AG04450 (cell line): ENCODE results near the gene FAM229A. TPM values are rescaled to one million over a fixed set of nuclear protein-coding genes. Genes with fewer than 3 reads are reported as not detected.

Source experiments
- CTCF ChIA-PET: fragments of 300-600, 350-600 bp; formaldehyde crosslinking; extraction: SDS; loops from one replicate; lab custom pipeline; 2022; ENCODE audit warnings: antibody characterized with exemption, inconsistent platforms; lab: Charles Lee
- POLR2A ChIA-PET: fragments of 350-600 bp; formaldehyde crosslinking; extraction: SDS; loops from one replicate; lab custom pipeline; 2021; ENCODE audit warnings: antibody characterized with exemption, inconsistent platforms; lab: Yijun Ruan, JAX
- DNase-seq: peaks from one replicate; pipeline ENCODE4 v3.0.0-alpha.2; 2011; ENCODE audit warnings: low read depth, low spot score
- H3K27ac ChIP-seq: one replicate; pipeline ENCODE4 v1.5.1; 2012; ENCODE audit warnings: low read depth, low read length, control low read depth
- H3K27me3 ChIP-seq: one replicate; pipeline ENCODE4 v1.6.0; 2012; ENCODE audit warnings: low read length; ENCODE audit not compliant: control insufficient read depth, insufficient read depth
- H3K4me3 ChIP-seq: 2 replicates; pipeline ENCODE4 v1.5.1; 2011; ENCODE audit warnings: mild to moderate bottlenecking, low read depth, low read length, control low read depth
- H3K9me3 ChIP-seq: 2 replicates; pipeline ENCODE4 v1.5.1; 2012; ENCODE audit warnings: low read length; ENCODE audit not compliant: control insufficient read depth, insufficient read depth
- polyA minus RNA-seq: library from RNA; depleted of rRNA, polyadenylated mRNA; stranded (reverse); fragments of >200 nt; gene quantifications from 2 replicates; pipeline ENCODE4 v1.2.3, GENCODE V29; 2011; rRNA and poly(A)+ RNA removed
- polyA plus RNA-seq: library from polyadenylated mRNA; depleted of rRNA; stranded (reverse); fragments of >200 nt; gene quantifications from 2 replicates; pipeline ENCODE4 v1.2.3, GENCODE V29; 2011; rRNA removed
- TF ChIP-seq, protein P1 (sequence below): IDR thresholded peaks from 2 replicates; pipeline ENCODE4 v1.5.1; 2011; ENCODE audit warnings: low read depth, low read length, control low read depth, inconsistent platforms

FAM229A gene, protein sequence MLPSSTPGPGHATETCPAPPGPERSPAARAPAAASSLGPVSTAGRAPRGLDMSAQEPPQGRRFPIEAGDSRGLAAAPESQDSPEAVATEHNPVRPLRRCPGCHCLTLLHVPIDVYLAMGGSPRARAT
- 1.4 and 1.6 TPM in 2 replicates for polyA plus RNA-seq
- polyA minus RNA-seq = 2.1 and 2.3 TPM in 2 replicates

DNA sequence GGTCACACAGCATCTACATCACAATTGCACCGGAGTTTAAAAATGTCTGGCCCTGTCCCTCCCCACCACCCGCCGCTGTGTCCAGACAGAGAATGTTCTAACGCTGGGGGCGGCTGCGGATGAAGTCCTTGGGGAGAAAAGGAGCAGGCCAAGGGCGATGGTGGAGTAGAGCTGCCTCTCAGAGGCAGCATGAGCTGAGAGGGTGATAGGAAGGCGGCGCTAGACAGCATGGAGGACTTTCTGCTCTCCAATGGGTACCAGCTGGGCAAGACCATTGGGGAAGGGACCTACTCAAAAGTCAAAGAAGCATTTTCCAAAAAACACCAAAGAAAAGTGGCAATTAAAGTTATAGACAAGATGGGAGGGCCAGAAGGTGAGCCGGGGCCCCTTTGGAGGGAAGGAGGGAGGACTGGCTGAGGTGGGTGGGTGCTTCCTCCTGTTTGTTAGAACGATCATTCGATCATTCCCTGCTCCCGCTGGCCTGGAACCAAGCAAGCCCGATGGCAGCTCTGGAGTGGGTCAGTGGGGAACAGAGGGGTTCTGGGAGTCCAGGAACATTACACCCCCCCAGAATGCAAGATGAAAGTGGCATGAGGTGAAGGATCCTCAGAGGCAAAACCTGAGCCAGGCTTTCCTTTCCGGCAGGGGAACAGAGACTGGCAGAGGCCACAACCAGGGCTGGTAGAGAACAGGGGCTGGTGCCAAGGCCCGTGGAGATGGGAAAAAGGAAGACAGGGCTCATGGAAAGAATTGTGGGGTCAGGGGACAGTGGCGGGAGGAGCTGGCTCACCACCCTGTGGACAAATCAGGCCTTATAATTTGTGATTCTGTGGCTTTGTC is at the start of gene FAM229A, which contains the start of gene TSSK3:
TSS of gene FAM229A (minus strand) at position 12 of the 840 bp plus-strand sequence. CDS start 394 bp downstream, outside the sequence.
TSS of gene TSSK3 (plus strand) at position 66 of the 840 bp plus-strand sequence. CDS start at position 229, 163 bp downstream.
- H3K27ac ChIP-seq = peak within 1 kb of the TSS; percentile 11
- DNase-seq = no peak
- TF ChIP-seq, protein P1, sequence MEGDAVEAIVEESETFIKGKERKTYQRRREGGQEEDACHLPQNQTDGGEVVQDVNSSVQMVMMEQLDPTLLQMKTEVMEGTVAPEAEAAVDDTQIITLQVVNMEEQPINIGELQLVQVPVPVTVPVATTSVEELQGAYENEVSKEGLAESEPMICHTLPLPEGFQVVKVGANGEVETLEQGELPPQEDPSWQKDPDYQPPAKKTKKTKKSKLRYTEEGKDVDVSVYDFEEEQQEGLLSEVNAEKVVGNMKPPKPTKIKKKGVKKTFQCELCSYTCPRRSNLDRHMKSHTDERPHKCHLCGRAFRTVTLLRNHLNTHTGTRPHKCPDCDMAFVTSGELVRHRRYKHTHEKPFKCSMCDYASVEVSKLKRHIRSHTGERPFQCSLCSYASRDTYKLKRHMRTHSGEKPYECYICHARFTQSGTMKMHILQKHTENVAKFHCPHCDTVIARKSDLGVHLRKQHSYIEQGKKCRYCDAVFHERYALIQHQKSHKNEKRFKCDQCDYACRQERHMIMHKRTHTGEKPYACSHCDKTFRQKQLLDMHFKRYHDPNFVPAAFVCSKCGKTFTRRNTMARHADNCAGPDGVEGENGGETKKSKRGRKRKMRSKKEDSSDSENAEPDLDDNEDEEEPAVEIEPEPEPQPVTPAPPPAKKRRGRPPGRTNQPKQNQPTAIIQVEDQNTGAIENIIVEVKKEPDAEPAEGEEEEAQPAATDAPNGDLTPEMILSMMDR = no peak
- H3K4me3 ChIP-seq = peak within 1 kb of the TSS; percentile 39
- no peaks in the 10 kb centered on the region for H3K9me3 ChIP-seq
- CTCF ChIA-PET = interaction anchor here (0.7 kb wide), 1 partner anchor 139 kb away, joined by 9 read pairs; no protein-coding TSS in a partner anchor
- POLR2A ChIA-PET = interaction anchor here (0.6 to 1.7 kb wide), 3 partner anchors 12 to 1332 kb away, joined by 3 to 5 read pairs (median 3); partner anchors contain the start of gene MARCKSL1
- no peaks in the 10 kb centered on the region for H3K27me3 ChIP-seq

DNA sequence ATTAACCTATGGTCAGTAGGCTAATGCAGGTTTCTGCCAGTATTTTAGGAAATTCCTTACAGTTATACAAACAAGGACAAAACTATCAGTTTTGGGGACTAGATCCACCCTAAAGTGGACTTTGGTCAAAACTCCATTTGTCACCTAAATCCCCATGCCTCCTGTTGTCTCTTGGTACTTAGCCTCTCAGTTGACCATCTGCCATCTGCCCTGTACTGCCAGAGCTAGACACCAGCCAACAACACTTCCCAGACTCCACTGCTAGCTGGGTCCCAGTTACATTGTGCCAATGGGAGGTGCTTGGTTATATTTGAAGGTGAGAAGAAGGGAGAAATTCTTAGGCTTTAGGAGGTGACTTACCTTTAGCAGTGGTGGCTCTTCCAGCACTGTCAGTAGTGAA is 49.0 kb upstream of the FAM229A start:
- CTCF ChIA-PET = interaction anchor here (0.5 to 7.3 kb wide), 4 partner anchors 10 to 482 kb away, joined by 3 to 81 read pairs (median 6); no protein-coding TSS in a partner anchor

DNA sequence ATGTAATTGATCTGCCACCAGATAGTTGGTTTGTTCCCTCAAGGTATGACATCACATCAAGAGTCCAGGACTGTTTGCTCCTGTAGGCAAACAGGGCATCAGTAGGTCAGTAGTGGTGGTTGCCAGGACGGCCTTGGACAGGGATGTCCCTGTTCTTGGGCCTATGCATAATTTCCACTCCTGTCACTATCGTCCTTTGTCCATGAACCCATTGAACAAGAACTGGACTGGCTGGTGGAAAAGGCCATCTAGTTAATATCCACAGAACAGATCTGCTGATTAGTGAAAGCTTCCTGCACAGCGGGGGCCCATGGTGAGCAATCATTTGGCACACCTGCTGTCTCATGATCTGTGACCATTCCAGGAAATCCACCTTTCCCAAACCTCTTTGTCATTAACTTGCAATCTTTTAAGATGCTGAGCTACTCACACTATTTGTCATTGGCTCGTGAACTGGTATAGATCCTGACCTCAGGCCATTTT is 44.4 kb upstream of the FAM229A start:
- no peak overlapping the region for H3K4me3 ChIP-seq
- H3K9me3 ChIP-seq = no peaks in the 10 kb centered on the region
- CTCF ChIA-PET = no interaction called here
- TF ChIP-seq, protein P1 = no peak
- peaks cover 5% of the 10 kb centered on the region for H3K27me3 ChIP-seq
- POLR2A ChIA-PET = no interaction called here
- H3K27ac ChIP-seq = no peak overlapping the region
- no peak for DNase-seq

More for the DNA sequence above, 49.0 kb upstream of the FAM229A start:
- peaks cover 7% of the 10 kb centered on the region for H3K27me3 ChIP-seq
- H3K9me3 ChIP-seq = peaks cover 3% of the 10 kb centered on the region; the same call in 1 of the 2 replicates
- no peak for DNase-seq
- POLR2A ChIA-PET = no interaction called here
- H3K4me3 ChIP-seq = no peak overlapping the region
- TF ChIP-seq, protein P1 = no peak
- no peak overlapping the region for H3K27ac ChIP-seq

DNA sequence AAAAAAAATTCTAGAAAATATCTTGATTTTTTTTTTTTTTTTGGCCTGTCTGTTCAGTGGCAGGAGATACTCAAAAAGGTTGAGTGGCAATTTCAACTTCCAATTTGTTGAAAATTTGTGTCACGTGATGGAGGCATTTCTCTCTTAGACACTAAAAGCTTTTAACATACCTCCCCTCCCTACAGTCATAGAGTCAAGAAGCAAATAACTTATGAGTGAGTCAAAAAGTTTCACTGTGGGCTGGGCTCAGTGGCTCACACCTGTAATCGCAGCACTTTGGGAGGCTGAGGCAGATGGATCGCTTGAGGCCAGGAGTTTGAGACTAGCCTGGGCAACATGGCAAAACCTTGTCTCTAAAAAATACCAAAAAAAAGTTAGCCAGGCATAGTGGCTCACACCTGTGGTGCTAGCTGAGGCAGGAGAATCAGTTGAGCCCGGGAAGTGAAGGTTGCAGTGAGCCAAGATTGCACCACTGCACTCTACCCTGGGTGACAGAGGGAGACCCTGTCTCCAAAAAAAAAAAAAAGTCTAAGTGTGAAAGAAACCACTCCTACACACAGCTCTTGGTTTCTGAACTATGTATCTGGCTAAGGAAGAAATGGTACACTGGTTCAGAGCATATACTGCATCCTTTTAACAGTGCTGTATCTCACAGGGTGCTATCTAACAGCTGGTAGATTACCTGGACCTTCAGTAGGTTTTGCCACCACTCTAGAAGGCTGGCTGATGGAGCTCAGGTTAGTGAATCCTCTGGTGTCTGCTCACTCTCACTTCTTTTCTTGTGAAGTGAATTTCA is 43.6 kb upstream of the FAM229A start:
- H3K27ac ChIP-seq = no peak overlapping the region
- peaks cover 5% of the 10 kb centered on the region for H3K27me3 ChIP-seq
- H3K9me3 ChIP-seq = no peaks in the 10 kb centered on the region
- POLR2A ChIA-PET = interaction anchor here (0.7 to 1.2 kb wide), 2 partner anchors 70 to 90 kb away, joined by 3 to 7 read pairs; partner anchors contain the start of gene MARCKSL1
- CTCF ChIA-PET = interaction anchor here (0.5 to 1.4 kb wide), 2 partner anchors 43 to 681 kb away, joined by 3 read pairs; no protein-coding TSS in a partner anchor
- DNase-seq = no peak
- H3K4me3 ChIP-seq = no peak overlapping the region
- TF ChIP-seq, protein P1 = no peak
